SK-N-SH (cell line): ENCODE measurements around the gene FBXL7. TPM values are rescaled to one million over a fixed set of nuclear protein-coding genes. Genes with fewer than 3 reads are reported as not detected.
A peak's percentile ranks its signal among the peaks of the same experiment; 100 is the strongest.

Source experiments
- CTCF ChIA-PET: fragments of 300-600, 350-600 bp; formaldehyde crosslinking; extraction: SDS; loops from one replicate; lab custom pipeline; 2021; lab: Yijun Ruan, JAX
- POLR2A ChIA-PET: fragments of 350-600 bp; sonication (Branson Sonifier 250); formaldehyde crosslinking; extraction: SDS; loops from one replicate; lab custom pipeline; 2020; ENCODE audit warnings: antibody characterized with exemption, inconsistent platforms; lab: Yijun Ruan, JAX
- DNase-seq: peaks from one replicate; pipeline ENCODE4 v3.0.0; 2012
- H2AFZ ChIP-seq: fragments of 200-600 bp; sonication (generic); 2 replicates; pipeline ENCODE4 v1.8.1; 2016; ENCODE audit warnings: antibody characterized with exemption, mild to moderate bottlenecking, low read depth
- H3F3A ChIP-seq: fragments of 200-600 bp; sonication (generic); replicated peaks from 2 replicates; pipeline ENCODE3; 2016; ENCODE audit warnings: antibody characterized with exemption, mild to moderate bottlenecking; ENCODE audit not compliant: insufficient read depth
- H3K27ac ChIP-seq, 2 experiments: fragments of 200-500 bp in 1 of 2; fragments of 200-600 bp in 1 of 2; sonication (Bioruptor generic) in 1 of 2; sonication (generic), shearing (Covaris generic) in 1 of 2; 2 replicates each; pipeline versions ENCODE4 v1.5.1 to v1.6.1; 2014 to 2016; ENCODE audit warnings: low read depth in 2 of 2, inconsistent platforms in 1 of 2, low read length in 1 of 2, mild to moderate bottlenecking in 1 of 2, mixed read lengths in 1 of 2
- H3K27me3 ChIP-seq: fragments of 200-600 bp; sonication (generic), shearing (Covaris generic); 2 replicates; pipeline ENCODE4 v1.6.1; 2016; ENCODE audit warnings: mixed run types; ENCODE audit not compliant: insufficient read depth
- H3K36me3 ChIP-seq, 2 experiments: fragments of 200-500 bp in 1 of 2; fragments of 200-600 bp in 1 of 2; sonication (Bioruptor generic) in 1 of 2; sonication (generic) in 1 of 2; replicated peaks in 1 of 2; 2 replicates each; pipeline versions ENCODE3 to v1.5.1; 2014 to 2016; ENCODE audit warnings: low read length in 1 of 2, mild to moderate bottlenecking in 1 of 2; ENCODE audit not compliant: insufficient read depth in 2 of 2, control insufficient read depth in 1 of 2
- H3K4me1 ChIP-seq, 2 experiments: fragments of 200-500 bp in 1 of 2; fragments of 200-600 bp in 1 of 2; sonication (Bioruptor generic) in 1 of 2; sonication (generic), shearing (Covaris generic) in 1 of 2; 2 replicates each; pipeline versions ENCODE4 v1.5.1 to v1.6.1; 2014 to 2016; ENCODE audit warnings: low read depth in 1 of 2, low read length in 1 of 2, mixed run types in 1 of 2; ENCODE audit not compliant: insufficient read depth in 2 of 2, control insufficient read depth in 1 of 2
- H3K4me2 ChIP-seq: fragments of 200-600 bp; sonication (generic), shearing (Covaris generic); 2 replicates; pipeline ENCODE4 v1.6.1; 2017; ENCODE audit warnings: mixed run types
- H3K4me3 ChIP-seq, 2 experiments: fragments of 200-500 bp in 1 of 2; fragments of 200-600 bp in 1 of 2; sonication (Bioruptor generic) in 1 of 2; sonication (generic), shearing (Covaris generic) in 1 of 2; 2 replicates each; pipeline versions ENCODE4 v1.5.1 to v1.8.1; 2014 to 2016; ENCODE audit warnings: low read depth in 2 of 2, inconsistent platforms in 1 of 2, low read length in 1 of 2, mild to moderate bottlenecking in 1 of 2, mixed read lengths in 1 of 2, moderate library complexity in 1 of 2
- H3K79me2 ChIP-seq: fragments of 200-600 bp; sonication (generic); 2 replicates; pipeline ENCODE4 v1.8.1; 2017; ENCODE audit warnings: mild to moderate bottlenecking; ENCODE audit not compliant: insufficient read depth
- H3K9ac ChIP-seq: fragments of 200-600 bp; sonication (generic); 2 replicates; pipeline ENCODE4 v1.6.1; 2017; ENCODE audit warnings: mixed run types
- H3K9me2 ChIP-seq: fragments of 200-600 bp; sonication (generic); 2 replicates; pipeline ENCODE4 v1.6.1; 2017; ENCODE audit warnings: mixed run types
- H3K9me3 ChIP-seq: fragments of 200-600 bp; sonication (generic); 2 replicates; pipeline ENCODE4 v1.6.1; 2017; ENCODE audit warnings: mixed run types, mild to moderate bottlenecking, moderate library complexity
- H4K20me1 ChIP-seq: fragments of 200-600 bp; sonication (generic); 2 replicates; pipeline ENCODE4 v1.6.1; 2017; ENCODE audit warnings: mild to moderate bottlenecking, mixed run types; ENCODE audit not compliant: insufficient read depth
- ELF1 ChIP-seq: IDR thresholded peaks from 2 replicates; pipeline ENCODE4 v1.4.0; 2012
- EP300 ChIP-seq, 2 experiments: IDR thresholded peaks; 2 replicates each; pipeline versions ENCODE4 v1.4.0 to v1.6.1; 2012; ENCODE audit warnings: borderline replicate concordance in 1 of 2, low read depth in 1 of 2, low read length in 1 of 2
- EZH2phosphoT487 ChIP-seq: fragments of 200-600 bp; sonication (generic); IDR thresholded peaks from 2 replicates; pipeline ENCODE4 v1.6.1; 2017; ENCODE audit warnings: low read depth, mixed run types, mild to moderate bottlenecking, antibody characterized with exemption, moderate library complexity, borderline replicate concordance
- FOSL2 ChIP-seq: IDR thresholded peaks from 2 replicates; pipeline ENCODE4 v1.4.0; 2012; ENCODE audit warnings: low read depth, mild to moderate bottlenecking, moderate library complexity, borderline replicate concordance
- FOXM1 ChIP-seq: IDR thresholded peaks from 2 replicates; pipeline ENCODE4 v1.4.0; 2012; ENCODE audit warnings: low read depth, mild to moderate bottlenecking
- JUND ChIP-seq: IDR thresholded peaks from 2 replicates; pipeline ENCODE4 v1.4.0; 2012
- MEF2A ChIP-seq: IDR thresholded peaks from 2 replicates; pipeline ENCODE4 v1.4.0; 2012; ENCODE audit warnings: low read depth, borderline replicate concordance
- RAD21 ChIP-seq: IDR thresholded peaks from 2 replicates; pipeline ENCODE4 v1.6.1; 2012; ENCODE audit warnings: mild to moderate bottlenecking, low read length
- RCOR1 ChIP-seq: fragments of 150-350 bp; IDR thresholded peaks from 2 replicates; pipeline ENCODE4 v1.6.1; 2017; ENCODE audit warnings: antibody characterized with exemption, low read length
- RFX5 ChIP-seq: IDR thresholded peaks from 2 replicates; pipeline ENCODE4 v1.6.1; 2012; ENCODE audit warnings: mild to moderate bottlenecking, improper control_type of control experiment, low read length
- SMC3 ChIP-seq: IDR thresholded peaks from 2 replicates; pipeline ENCODE4 v1.6.1; 2012; ENCODE audit warnings: low read depth, low read length, improper control_type of control experiment
- TAF1 ChIP-seq: IDR thresholded peaks from 2 replicates; pipeline ENCODE4 v1.6.1; 2012; ENCODE audit warnings: low read depth, mild to moderate bottlenecking, low read length, moderate library complexity, borderline replicate concordance
- TCF12 ChIP-seq: IDR thresholded peaks from 2 replicates; pipeline ENCODE4 v1.4.0; 2012
- WGBS: methylation state at CpG from one replicate; pipeline ENCODE4 v1.1.6; 2017; ENCODE audit warnings: low lambda C conversion rate; 5-methylcytosine and 5-hydroxymethylcytosine counted together
- polyA plus RNA-seq, 3 experiments: library from polyadenylated mRNA; depleted of rRNA; stranded (reverse); fragments of >200 nt; gene quantifications; 2 replicates each; pipeline ENCODE4 v1.2.3, GENCODE V29; 2012
- TF ChIP-seq, protein P1 (sequence below): fragments of 200-600 bp; sonication (generic); IDR thresholded peaks from 2 replicates; pipeline ENCODE4 v1.6.1; 2017; ENCODE audit warnings: antibody characterized with exemption, mild to moderate bottlenecking, moderate library complexity
- TF ChIP-seq, protein P2 (sequence below): fragments of 150-350 bp; IDR thresholded peaks from 2 replicates; pipeline ENCODE4 v1.6.1; 2016; ENCODE audit warnings: mild to moderate bottlenecking, low read depth, low read length
- TF ChIP-seq, protein P3 (sequence below): IDR thresholded peaks from 2 replicates; pipeline ENCODE4; 2012
- TF ChIP-seq, protein P4 (sequence below): IDR thresholded peaks from 2 replicates; pipeline ENCODE4 v1.6.1; 2012; ENCODE audit warnings: mild to moderate bottlenecking, low read depth, low read length, moderate library complexity

The FBXL7 gene
- polyA plus RNA-seq, 1 of the 3 experiments (the other 2 are of a cell fraction) = 7.0 TPM

DNA sequence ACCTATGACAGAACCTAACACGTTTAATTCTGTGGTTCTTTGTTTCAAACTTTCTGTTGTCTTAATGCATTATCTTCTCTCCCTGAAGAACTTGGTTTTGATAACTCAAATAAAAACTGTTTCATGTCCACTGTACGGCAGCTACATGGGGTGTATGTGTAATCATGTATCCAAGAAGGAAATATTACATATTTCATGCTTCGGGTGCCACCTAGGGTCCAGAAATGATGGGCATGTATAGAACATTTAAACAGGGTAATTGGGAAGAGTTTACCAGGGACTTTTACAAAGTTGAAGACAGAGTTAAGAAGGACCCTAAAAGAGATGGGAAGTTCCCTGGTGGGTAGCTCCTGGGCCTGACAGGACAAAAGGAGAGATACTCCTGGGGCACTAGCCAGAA, 291.3 kb downstream of the FBXL7 start:
- TF ChIP-seq RAD21 (peak; percentile 85), FOSL2 (no peak), RCOR1 (no peak), MEF2A (no peak), TAF1 (no peak), SMC3 (peak; percentile 72)
- TF ChIP-seq, protein P1, sequence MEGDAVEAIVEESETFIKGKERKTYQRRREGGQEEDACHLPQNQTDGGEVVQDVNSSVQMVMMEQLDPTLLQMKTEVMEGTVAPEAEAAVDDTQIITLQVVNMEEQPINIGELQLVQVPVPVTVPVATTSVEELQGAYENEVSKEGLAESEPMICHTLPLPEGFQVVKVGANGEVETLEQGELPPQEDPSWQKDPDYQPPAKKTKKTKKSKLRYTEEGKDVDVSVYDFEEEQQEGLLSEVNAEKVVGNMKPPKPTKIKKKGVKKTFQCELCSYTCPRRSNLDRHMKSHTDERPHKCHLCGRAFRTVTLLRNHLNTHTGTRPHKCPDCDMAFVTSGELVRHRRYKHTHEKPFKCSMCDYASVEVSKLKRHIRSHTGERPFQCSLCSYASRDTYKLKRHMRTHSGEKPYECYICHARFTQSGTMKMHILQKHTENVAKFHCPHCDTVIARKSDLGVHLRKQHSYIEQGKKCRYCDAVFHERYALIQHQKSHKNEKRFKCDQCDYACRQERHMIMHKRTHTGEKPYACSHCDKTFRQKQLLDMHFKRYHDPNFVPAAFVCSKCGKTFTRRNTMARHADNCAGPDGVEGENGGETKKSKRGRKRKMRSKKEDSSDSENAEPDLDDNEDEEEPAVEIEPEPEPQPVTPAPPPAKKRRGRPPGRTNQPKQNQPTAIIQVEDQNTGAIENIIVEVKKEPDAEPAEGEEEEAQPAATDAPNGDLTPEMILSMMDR = peak; percentile 57
- TF ChIP-seq, protein P2, sequence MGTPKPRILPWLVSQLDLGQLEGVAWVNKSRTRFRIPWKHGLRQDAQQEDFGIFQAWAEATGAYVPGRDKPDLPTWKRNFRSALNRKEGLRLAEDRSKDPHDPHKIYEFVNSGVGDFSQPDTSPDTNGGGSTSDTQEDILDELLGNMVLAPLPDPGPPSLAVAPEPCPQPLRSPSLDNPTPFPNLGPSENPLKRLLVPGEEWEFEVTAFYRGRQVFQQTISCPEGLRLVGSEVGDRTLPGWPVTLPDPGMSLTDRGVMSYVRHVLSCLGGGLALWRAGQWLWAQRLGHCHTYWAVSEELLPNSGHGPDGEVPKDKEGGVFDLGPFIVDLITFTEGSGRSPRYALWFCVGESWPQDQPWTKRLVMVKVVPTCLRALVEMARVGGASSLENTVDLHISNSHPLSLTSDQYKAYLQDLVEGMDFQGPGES = no peak
- TF ChIP-seq, all 33 proteins: peak for 3
- H4K20me1 ChIP-seq = 0 out of 2 replicates have a peak, but pooled peaks cover 3% of the 10 kb centered on the region
- no peak overlapping the region for H2AFZ ChIP-seq
- H3K4me2 ChIP-seq = 0 out of 2 replicates have a peak overlapping the region, but pooled peaks have one; percentile 17
- H3K9me2 ChIP-seq = no peaks in the 10 kb centered on the region
- no peak overlapping the region for H3K4me3 ChIP-seq
- no peaks in the 10 kb centered on the region for H3K27me3 ChIP-seq
- 54% methylated on average over 3 of the region's 3 CpGs for WGBS
- peak; percentile 45 for DNase-seq
- peaks cover 12 to 28% of the 10 kb centered on the region in 2 experiments for H3K4me1 ChIP-seq
- peak overlapping the region in 1 of 2 experiments; percentile 16; a peak in 2 of 4 replicates for H3K27ac ChIP-seq
- H3F3A ChIP-seq = no peaks in the 10 kb centered on the region
- no peaks in the 10 kb centered on the region for H3K36me3 ChIP-seq
- CTCF ChIA-PET = interaction anchor here (0.7 to 3.7 kb wide), 18 partner anchors 12 to 685 kb away, joined by 3 to 21 read pairs (median 4); partner anchors contain the start of gene FBXL7
- POLR2A ChIA-PET = no interaction called here
- no peaks in the 10 kb centered on the region; the same call in 1 of the 2 replicates for H3K79me2 ChIP-seq
- H3K9ac ChIP-seq = no peak overlapping the region
- no peaks in the 10 kb centered on the region for H3K9me3 ChIP-seq

DNA sequence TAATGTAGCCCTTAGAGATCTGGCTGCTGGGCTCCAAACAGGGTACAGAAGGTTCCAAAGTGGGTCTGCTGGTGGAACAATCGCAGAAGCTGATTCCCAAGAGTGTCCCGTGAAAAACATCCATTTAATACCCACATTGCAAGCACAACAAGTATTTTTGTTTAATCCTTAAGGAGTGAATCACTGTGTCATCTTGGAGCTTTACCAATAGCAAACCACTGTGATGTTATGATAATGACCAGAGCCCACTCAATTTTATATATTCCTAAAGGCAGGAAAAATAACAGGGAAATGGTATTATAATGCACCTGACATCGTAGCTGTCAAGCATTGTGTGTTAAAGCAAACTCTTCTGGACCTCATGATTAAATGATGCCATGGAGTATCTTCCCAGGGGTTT, 291.9 kb downstream of the FBXL7 start:
- H3K79me2 ChIP-seq = peaks cover 4% of the 10 kb centered on the region; the same call in 1 of the 2 replicates
- POLR2A ChIA-PET = no interaction called here
- H3K9me2 ChIP-seq = no peaks in the 10 kb centered on the region
- no peaks in the 10 kb centered on the region for H3K9me3 ChIP-seq
- no peaks in the 10 kb centered on the region for H3K27me3 ChIP-seq
- peak overlapping the region in 1 of 2 experiments; percentile 16; a peak in 2 of 4 replicates for H3K27ac ChIP-seq
- no peak overlapping the region for H2AFZ ChIP-seq
- no peaks in the 10 kb centered on the region for H3K36me3 ChIP-seq
- DNase-seq = no peak
- CTCF ChIA-PET = interaction anchor here (1.0 to 3.7 kb wide), 13 partner anchors 13 to 685 kb away, joined by 3 to 21 read pairs (median 3); partner anchors contain the start of gene FBXL7
- WGBS = 59% methylated on average over 3 of the region's 3 CpGs
- no peak overlapping the region for H3K9ac ChIP-seq
- H3F3A ChIP-seq = no peaks in the 10 kb centered on the region
- peaks cover 3% of the 10 kb centered on the region; the same call in 1 of the 2 replicates for H4K20me1 ChIP-seq
- H3K4me2 ChIP-seq = 0 out of 2 replicates have a peak overlapping the region, but pooled peaks have one; percentile 17
- peaks cover 12 to 28% of the 10 kb centered on the region in 2 experiments for H3K4me1 ChIP-seq
- H3K4me3 ChIP-seq = no peak overlapping the region
- no peak for TF ChIP-seq TAF1
- no peak for TF ChIP-seq RCOR1
- TF ChIP-seq JUND = peak; percentile 43
- TF ChIP-seq EP300 (IDR thresholded peaks at IDR 0.05; ENCODE audit: borderline replicate concordance in 1 of 2, low read depth in 1 of 2, low read length in 1 of 2) = no peak
- TF ChIP-seq, protein P3, sequence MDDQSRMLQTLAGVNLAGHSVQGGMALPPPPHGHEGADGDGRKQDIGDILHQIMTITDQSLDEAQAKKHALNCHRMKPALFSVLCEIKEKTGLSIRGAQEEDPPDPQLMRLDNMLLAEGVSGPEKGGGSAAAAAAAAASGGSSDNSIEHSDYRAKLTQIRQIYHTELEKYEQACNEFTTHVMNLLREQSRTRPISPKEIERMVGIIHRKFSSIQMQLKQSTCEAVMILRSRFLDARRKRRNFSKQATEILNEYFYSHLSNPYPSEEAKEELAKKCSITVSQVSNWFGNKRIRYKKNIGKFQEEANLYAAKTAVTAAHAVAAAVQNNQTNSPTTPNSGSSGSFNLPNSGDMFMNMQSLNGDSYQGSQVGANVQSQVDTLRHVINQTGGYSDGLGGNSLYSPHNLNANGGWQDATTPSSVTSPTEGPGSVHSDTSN = 0 out of 2 replicates have a peak, but pooled peaks have one; percentile 8
- TF ChIP-seq RAD21 = no peak
- no peak for TF ChIP-seq RFX5
- no peak for TF ChIP-seq ELF1
- TF ChIP-seq, protein P4, sequence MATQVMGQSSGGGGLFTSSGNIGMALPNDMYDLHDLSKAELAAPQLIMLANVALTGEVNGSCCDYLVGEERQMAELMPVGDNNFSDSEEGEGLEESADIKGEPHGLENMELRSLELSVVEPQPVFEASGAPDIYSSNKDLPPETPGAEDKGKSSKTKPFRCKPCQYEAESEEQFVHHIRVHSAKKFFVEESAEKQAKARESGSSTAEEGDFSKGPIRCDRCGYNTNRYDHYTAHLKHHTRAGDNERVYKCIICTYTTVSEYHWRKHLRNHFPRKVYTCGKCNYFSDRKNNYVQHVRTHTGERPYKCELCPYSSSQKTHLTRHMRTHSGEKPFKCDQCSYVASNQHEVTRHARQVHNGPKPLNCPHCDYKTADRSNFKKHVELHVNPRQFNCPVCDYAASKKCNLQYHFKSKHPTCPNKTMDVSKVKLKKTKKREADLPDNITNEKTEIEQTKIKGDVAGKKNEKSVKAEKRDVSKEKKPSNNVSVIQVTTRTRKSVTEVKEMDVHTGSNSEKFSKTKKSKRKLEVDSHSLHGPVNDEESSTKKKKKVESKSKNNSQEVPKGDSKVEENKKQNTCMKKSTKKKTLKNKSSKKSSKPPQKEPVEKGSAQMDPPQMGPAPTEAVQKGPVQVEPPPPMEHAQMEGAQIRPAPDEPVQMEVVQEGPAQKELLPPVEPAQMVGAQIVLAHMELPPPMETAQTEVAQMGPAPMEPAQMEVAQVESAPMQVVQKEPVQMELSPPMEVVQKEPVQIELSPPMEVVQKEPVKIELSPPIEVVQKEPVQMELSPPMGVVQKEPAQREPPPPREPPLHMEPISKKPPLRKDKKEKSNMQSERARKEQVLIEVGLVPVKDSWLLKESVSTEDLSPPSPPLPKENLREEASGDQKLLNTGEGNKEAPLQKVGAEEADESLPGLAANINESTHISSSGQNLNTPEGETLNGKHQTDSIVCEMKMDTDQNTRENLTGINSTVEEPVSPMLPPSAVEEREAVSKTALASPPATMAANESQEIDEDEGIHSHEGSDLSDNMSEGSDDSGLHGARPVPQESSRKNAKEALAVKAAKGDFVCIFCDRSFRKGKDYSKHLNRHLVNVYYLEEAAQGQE = no peak
- TF ChIP-seq FOXM1 = no peak
- peak; percentile 72 for TF ChIP-seq TCF12
- no peak for TF ChIP-seq EZH2phosphoT487
- TF ChIP-seq, protein P2 = no peak
- peak; percentile 24; the same call in 1 of the 2 replicates for TF ChIP-seq FOSL2
